Measurements from ENCODE around the gene AMH. TPM values are rescaled to one million over a fixed set of nuclear protein-coding genes. Genes with fewer than 3 reads are reported as not detected.

AMH gene
- total RNA-seq, 1 donor from 2014 or later, result 5.6 TPM

DNA sequence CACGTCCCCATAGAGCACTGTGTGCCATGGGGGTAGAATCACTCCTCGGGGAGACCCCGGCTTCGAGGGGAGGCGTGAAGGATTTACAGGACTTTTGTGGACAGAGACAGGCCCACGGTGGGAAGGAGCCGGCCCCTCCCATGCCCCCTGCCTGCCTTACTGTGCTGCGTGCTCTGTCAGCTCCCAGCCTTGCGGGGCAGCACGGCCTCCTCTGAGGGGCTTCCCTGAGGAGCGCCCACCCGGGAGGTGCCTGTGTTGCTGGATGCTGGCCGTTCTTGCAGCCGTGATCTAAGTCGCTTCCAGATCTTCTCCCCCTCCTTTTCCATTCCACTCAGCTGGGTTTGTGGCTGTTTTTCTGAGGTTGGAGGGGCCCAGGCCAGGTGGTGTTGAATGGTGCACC is 42.1 kb upstream of the AMH start:
- Mint-ChIP-seq H3K36me3 (ENCODE audit: low read depth, unreplicated experiment) (peaks cover 22% of the 10 kb centered on the region), H3K9me3 (ENCODE audit: unreplicated experiment) (no peaks in the 10 kb centered on the region), H3K4me3 (ENCODE audit: unreplicated experiment) (no peak overlapping the region), H3K4me1 (ENCODE audit: unreplicated experiment) (peaks cover 3% of the 10 kb centered on the region), H3K27me3 (ENCODE audit: unreplicated experiment) (peaks cover 10% of the 10 kb centered on the region), H3K27ac (ENCODE audit: unreplicated experiment) (no peak overlapping the region)
- DNase-seq (ENCODE audit: low spot score), result no peak
- TF ChIP-seq, protein P1, sequence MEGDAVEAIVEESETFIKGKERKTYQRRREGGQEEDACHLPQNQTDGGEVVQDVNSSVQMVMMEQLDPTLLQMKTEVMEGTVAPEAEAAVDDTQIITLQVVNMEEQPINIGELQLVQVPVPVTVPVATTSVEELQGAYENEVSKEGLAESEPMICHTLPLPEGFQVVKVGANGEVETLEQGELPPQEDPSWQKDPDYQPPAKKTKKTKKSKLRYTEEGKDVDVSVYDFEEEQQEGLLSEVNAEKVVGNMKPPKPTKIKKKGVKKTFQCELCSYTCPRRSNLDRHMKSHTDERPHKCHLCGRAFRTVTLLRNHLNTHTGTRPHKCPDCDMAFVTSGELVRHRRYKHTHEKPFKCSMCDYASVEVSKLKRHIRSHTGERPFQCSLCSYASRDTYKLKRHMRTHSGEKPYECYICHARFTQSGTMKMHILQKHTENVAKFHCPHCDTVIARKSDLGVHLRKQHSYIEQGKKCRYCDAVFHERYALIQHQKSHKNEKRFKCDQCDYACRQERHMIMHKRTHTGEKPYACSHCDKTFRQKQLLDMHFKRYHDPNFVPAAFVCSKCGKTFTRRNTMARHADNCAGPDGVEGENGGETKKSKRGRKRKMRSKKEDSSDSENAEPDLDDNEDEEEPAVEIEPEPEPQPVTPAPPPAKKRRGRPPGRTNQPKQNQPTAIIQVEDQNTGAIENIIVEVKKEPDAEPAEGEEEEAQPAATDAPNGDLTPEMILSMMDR (IDR thresholded peaks at IDR 0.05; ENCODE audit: unreplicated experiment), result no peak

DNA sequence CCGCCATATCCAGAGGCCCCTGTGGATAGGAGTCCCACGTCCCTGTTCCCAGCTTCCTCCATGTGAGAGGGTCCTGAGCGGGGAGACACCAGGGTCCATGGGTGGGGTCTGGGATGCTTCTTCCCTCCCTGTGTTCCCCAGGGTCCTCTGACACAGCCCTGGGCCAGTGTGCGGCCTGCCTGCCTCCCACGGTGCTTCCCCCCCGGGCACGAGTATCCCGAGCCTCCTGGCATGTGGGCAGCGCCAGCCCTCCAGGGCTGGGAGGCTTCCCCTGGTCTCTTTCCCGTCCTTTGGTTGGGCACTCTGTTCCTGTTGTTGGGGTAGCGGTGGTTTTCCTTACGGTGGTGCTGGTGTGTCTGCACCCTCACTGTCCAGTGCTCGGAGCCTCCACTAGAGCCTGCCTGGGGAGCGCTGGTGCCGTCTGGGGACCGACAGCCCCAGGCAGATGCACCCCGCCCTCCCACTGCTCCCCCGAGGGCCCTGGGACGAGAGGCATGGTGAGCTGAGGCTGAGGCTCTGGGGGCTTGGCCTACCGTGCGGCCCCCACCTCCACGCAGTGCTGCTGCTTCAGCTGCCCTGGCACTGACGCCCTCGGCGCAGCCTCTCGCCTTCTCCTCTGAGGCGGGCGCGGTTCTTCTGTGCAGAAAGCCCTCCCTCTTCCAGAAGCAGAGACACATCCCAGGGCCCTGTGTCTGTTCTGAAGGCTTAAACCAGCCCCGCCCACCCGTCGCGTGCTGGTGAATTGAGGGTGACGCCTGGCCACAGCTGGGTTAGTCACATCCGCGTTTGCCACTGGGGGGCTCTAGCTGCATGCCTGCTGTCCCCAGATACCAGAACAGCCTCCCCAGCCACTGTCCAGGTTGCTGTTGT is 40.9 kb upstream of the AMH start:
- DNase-seq (ENCODE audit: low spot score), result no peak
- Mint-ChIP-seq H3K27ac (ENCODE audit: unreplicated experiment) (no peak overlapping the region), H3K36me3 (ENCODE audit: low read depth, unreplicated experiment) (peaks cover 23% of the 10 kb centered on the region)

DNA sequence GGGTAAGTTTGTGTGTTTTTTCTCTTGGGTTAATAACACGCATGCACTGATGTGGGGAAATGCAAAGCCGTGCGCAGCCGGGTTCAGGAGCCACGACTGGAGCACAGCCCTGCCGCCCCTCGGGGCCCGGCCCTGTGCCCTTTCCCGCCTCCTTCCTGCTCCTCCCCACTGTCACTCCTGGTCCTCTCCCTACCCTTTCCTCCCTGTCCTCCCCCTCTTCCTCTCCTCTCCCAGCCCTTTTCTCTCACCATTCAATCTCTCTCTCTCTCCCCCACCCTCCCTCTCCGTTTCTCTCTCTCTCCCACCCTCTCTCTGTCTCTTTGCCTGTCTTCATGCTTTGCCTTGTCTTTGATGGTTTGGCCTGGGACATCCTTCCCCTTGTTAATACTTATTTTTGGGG is 40.1 kb upstream of the AMH start:
- H3K27ac Mint-ChIP-seq (ENCODE audit: unreplicated experiment), result peak overlapping the region; percentile 30
- TF ChIP-seq, protein P1 (IDR thresholded peaks at IDR 0.05; ENCODE audit: unreplicated experiment), result no peak
- DNase-seq (ENCODE audit: low spot score), result no peak
- no peaks in the 10 kb centered on the region for H3K9me3 Mint-ChIP-seq (ENCODE audit: unreplicated experiment)
- H3K36me3 Mint-ChIP-seq (ENCODE audit: low read depth, unreplicated experiment), result peaks cover 24% of the 10 kb centered on the region
- peaks cover 7% of the 10 kb centered on the region for H3K27me3 Mint-ChIP-seq (ENCODE audit: unreplicated experiment)
- peaks cover 3% of the 10 kb centered on the region for H3K4me1 Mint-ChIP-seq (ENCODE audit: unreplicated experiment)
- no peak overlapping the region for H3K4me3 Mint-ChIP-seq (ENCODE audit: unreplicated experiment)

More for the DNA sequence above, 40.9 kb upstream of the AMH start:
- Mint-ChIP-seq H3K4me3 (ENCODE audit: unreplicated experiment) (no peak overlapping the region), H3K4me1 (ENCODE audit: unreplicated experiment) (peaks cover 3% of the 10 kb centered on the region), H3K9me3 (ENCODE audit: unreplicated experiment) (no peaks in the 10 kb centered on the region), H3K27me3 (ENCODE audit: unreplicated experiment) (peaks cover 7% of the 10 kb centered on the region)
- TF ChIP-seq, protein P1 (IDR thresholded peaks at IDR 0.05; ENCODE audit: unreplicated experiment), result no peak

DNA sequence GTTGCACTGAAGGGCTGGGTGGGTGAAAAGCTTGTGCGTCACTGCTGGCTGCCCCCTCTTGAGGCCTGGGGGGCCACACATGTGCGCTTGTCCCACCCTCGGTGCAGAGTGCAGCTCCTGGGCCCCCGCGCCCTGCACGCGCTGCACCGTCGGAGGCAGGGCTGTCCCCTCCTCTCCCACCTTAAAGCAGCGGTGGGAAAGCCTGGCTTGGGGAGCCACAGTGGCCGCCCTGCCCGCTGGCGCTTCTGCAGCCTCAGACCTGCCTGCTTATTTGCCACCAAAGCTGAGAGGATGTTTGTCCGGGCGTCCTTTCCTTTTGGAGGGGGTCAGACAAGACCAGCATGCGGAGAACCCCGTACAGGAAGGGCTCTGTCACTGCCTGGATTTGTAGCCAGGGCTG is 39.7 kb upstream of the AMH start:
- Mint-ChIP-seq H3K4me1 (ENCODE audit: unreplicated experiment) (peaks cover 3% of the 10 kb centered on the region), H3K27me3 (ENCODE audit: unreplicated experiment) (peaks cover 7% of the 10 kb centered on the region), H3K27ac (ENCODE audit: unreplicated experiment) (no peak overlapping the region), H3K9me3 (ENCODE audit: unreplicated experiment) (no peaks in the 10 kb centered on the region), H3K36me3 (ENCODE audit: low read depth, unreplicated experiment) (peaks cover 20% of the 10 kb centered on the region), H3K4me3 (ENCODE audit: unreplicated experiment) (no peak overlapping the region)
- no peak for DNase-seq (ENCODE audit: low spot score)
- TF ChIP-seq, protein P1 (IDR thresholded peaks at IDR 0.05; ENCODE audit: unreplicated experiment), result no peak

DNA sequence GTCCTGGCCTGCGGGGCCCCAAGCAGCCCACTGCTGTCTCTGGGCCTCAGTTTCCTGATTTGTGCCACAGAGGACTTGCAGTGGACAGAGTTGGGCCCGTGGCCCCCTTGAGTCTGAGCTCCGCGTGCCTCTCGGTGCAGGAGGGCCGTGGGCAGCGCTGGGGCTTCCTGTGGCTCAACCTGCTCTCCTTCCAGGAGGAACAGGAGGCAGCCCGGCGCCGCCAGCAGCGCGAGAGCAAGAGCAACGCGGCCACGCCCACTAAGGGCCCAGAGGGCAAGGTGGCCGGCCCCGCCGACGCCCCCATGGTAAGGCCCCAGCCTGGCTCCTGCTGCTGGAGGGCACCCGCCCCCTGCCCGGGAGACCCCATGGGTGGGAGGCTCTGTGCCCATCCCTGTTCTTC is 38.9 kb upstream of the AMH start:
- no peak overlapping the region for H3K27ac Mint-ChIP-seq (ENCODE audit: unreplicated experiment)
- no peak for DNase-seq (ENCODE audit: low spot score)

More for the DNA sequence above, 38.9 kb upstream of the AMH start:
- no peaks in the 10 kb centered on the region for H3K9me3 Mint-ChIP-seq (ENCODE audit: unreplicated experiment)
- no peak overlapping the region for H3K4me3 Mint-ChIP-seq (ENCODE audit: unreplicated experiment)
- TF ChIP-seq, protein P1 (IDR thresholded peaks at IDR 0.05; ENCODE audit: unreplicated experiment), result no peak
- H3K27me3 Mint-ChIP-seq (ENCODE audit: unreplicated experiment), result peaks cover 7% of the 10 kb centered on the region
- peaks cover 3% of the 10 kb centered on the region for H3K4me1 Mint-ChIP-seq (ENCODE audit: unreplicated experiment)
- H3K36me3 Mint-ChIP-seq (ENCODE audit: low read depth, unreplicated experiment), result peaks cover 25% of the 10 kb centered on the region
